Hematopoietic multipotent progenitor cell treated with erythropoietin and hydrocortisone succinate and interleukin-3 and kit ligand, for 17 days (in vitro differentiated cells): Measurements from ENCODE around the gene RNF31.

Source experiments
- DNase-seq: peaks from one replicate; pipeline ENCODE4 v3.0.0-alpha.2; 2015; ENCODE audit warnings: low spot score

RNF31 gene

DNA sequence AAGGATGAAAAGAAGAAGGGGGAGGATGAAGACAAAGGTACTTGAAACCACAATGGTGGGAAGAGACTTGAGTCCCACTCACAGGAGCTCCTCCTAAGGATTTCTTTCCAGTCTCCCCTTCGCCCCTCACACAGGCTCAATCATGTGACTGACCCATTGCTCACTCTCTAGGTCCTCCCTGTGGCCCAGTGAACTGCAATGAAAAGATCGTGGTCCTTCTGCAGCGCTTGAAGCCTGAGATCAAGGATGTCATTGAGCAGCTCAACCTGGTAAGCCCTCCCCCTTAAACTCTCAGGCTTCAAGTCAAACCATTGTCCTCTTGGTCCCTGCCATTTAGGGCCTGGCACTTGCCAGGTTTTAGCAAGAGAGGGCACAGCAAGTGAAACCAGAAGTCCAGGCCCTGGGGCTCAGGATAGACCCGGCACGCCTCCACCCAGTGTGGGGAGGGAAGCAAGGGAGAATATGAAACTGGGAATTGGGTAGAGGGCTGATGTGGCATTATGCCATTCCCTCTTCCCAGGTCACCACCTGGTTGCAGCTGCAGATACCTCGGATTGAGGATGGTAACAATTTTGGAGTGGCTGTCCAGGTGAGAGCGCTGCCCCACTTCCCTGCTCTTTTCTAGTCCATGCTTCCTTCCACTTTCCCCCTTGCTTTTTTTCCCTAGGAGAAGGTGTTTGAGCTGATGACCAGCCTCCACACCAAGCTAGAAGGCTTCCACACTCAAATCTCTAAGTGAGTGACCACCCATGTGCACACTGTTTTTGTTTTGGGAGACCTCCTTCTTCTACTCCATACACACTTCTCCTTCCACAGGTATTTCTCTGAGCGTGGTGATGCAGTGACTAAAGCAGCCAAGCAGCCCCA lies 9.5 kb upstream of the RNF31 start:
- no peak for DNase-seq

DNA sequence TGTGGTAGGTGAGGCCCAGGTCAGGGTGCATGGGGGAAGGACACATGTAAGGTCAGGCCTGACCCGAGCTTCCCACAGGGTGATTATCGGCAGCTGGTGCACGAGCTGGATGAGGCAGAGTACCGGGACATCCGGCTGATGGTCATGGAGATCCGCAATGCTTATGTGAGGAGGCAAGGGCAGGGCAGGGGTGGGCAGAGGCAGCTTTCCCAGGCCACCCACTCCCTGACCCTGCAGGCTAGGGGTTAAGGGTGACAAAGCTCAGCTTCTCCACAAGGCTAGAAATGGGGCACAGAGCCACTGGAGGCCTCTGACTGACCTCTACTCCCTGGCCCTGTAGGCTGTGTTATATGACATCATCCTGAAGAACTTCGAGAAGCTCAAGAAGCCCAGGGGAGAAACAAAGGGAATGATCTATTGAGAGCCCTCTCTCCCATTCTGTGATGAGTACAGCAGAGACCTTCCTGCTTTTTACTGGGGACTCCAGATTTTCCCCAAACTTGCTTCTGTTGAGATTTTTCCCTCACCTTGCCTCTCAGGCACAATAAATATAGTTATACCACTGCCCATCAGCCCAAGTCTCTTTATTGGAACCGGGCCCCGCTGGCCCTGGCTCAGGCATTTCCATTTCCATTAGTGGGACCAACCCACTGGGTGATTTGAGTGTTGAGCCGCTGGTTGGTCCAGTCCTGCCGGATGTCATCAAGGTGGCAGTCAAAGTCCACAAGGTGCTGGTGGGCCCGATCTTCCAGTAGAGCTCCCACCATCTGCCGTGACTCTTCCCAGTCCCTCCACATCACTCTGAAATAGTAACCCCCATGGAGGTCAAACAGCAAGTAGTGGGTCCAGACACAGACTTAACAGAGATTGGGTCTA lies 8.7 kb upstream of the RNF31 start:
- DNase-seq, result no peak

DNA sequence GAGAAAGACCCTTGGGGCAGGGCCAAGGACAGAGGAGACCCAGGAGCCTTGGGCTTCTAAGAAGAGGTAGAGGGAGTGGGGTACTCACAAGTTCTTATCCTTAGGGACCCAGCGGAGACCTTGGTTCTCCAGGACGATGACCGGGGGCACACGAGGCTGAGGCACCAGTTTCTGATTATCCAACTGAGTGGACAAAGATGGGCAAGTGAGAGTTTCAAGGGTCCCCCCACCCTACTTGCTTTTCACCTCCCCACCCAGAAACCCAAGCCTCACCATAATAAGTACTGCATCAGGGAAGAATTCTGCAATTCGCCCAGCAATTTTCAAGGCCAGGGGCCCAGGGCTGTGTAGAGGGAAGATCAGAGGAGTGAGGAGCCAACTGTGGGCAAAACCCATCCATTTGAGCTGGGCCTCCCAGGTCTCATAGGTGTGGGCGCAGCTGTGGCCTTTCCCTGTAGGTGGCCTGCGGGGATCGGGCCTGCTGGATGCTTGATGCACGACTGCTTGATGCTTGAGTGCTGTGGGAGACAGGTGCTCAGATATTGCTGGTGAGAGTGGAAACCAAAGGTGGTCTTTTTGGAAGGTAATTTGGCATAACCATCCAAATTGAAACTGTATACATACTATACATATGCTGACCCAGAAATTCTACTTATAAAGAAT lies 7.9 kb upstream of the RNF31 start:
- no peak for DNase-seq

DNA sequence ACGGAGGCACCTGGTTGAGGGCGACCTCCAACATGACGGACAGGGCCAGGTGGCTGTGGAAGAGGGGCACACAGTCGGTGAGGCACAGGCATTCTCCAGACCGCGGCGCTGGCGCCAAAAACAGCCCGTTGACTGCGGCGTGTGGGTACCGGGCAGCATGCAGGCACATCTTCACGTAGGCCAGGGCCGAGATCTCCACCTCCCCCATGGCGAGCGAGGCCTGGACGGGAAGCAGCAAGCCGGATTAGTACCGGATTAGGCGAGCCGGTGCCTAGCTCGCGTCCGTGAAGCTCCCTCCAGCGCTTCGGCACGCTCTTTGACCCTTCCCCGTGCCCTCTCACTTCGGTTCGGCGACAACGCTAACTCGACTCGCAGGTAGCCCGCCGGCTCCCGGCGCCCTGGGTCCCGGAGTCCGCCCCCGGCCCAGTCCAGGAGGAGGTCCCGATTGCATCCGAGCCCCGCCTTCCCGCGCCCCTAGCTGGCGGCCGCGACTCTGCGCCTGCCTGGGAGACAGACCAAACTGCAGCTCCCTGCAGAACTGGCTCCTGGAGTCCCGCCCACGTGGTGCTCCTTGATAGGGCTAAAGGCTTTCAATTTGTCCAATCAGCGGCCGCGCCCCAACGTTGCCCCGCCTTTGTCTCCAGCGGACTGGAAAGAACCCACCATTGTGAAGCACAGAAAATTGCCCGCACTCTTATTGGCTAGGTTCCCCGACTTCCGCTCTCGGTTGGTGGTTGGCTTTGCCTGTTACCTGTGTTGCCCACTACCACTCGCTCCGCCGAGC lies 6.0 kb upstream of the RNF31 start, which contains the start of gene EMC9:
EMC9 (minus strand) TSS at position 495 of the 784 bp plus-strand sequence; CDS start at position 208, 287 bp downstream.
- peak; percentile 98 for DNase-seq

DNA sequence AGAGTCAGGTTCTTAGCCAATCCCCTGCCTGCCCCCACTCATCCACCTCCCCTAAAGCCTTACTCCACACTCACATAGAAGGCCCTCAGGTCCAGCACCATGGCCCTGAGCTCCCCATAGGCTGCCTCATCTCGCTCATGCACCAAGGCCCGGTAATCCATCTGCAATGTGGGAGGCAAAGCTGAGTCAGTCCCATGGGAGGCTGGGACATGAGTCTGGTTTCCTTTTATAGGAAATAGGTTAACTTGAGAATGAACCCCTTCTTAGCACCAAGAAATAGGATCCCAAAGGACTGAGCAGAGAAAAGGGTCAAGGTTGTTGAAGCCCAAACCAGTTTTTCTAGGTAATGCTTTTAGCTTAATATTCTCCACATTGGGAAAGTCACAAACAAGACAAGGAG lies 3.8 kb upstream of the RNF31 start:
- no peak for DNase-seq

DNA sequence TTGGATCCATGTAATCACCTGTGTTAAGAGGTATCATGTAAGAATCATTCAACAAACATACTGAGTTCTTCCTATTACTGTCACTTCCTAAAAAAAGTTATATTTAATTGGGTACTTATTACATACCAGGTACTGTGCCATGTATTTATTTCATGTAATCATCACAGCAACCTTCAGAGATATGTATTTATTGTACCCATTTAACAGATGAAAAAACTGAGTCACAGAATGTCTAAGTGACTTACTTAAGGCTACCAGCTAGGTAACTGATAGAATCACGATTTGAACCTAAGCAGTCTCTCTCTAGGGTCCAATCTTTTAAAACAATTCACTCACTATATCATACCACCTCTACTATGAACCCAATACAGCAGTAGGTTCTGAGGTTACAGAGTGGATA lies 2.8 kb upstream of the RNF31 start:
- no peak for DNase-seq

DNA sequence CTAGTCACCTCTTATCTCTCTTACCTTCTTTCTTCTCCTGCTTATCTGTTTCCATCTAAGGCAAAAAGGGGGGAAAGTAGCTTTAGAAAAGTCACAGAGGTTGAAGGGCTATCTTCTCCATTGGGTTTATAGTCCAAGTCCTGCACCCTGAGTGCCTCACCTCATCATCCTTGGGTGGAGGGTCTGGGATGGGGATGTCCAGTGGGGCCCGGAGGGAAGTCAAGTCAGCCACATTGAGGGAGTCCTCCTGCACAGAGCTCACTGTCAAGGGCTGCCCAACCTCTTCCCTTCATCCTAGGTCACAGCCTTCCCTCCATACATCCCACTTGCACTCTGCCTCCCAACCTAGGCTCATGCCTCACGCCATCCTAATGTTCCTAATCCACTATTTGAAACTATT lies 2.1 kb upstream of the RNF31 start:
- no peak for DNase-seq

DNA sequence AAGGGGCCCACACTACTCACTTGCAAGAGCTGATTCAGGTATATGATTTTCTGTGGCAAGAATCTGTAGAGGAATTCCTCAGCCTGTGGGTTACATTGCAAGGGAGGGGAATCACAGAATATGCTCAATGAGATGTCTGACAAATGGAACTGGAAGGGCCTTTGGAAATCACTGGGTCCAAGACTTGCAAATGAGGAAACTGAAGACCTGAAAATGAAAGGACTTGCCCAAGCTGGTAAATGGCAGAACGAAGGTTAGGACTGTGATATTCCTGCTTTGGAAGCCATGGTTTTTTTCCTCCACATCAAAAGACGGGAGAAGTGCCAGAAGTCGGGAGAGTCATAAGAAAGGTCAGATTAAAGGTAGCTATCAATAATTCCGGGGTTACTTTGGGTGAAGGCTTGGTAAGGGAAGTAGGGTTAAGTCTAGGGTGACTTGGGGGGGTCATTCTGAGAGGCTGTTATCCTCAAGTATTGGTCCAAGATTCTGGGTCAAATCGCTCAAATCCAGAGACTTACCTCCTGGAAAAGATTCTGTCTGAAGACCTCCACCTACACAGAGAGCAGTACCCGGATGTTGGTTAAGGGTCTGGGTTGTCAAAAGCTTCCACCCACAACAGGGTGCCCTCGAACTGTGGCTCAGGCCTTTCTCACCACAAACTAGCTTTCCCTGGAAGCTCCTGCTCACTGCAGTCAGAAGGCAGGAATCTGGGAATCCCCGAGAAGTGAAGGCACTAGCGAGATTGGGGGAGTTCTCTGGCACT lies 1.4 kb upstream of the RNF31 start:
- DNase-seq, result no peak

DNA sequence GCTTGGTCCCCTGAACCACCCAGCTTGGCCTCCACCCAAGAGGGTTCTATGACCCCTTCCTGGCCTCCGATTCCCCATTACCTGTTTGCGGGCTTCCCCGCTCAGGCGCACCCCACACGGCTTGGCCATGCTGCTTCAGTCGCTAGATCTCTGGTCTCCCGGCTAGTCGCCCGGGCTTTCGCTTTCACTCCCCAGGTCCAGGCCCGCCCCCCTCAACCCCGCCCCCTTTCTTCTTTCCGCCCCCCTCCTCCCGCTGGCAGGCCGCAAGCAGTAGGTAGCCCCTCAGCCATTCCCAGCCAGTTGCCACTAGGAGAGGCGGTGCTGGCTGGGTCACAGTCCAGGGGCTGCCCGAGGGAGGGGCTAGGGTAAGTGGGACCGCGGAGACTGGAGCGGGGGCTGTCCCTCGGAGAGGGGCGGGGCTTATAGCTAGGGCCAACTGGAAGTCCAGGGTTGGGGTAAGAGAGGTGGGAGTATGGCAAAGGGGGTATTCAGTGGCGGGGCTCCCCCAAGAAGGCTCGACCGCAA lies 783 bp upstream of the RNF31 start, which contains the start of gene PSME2:
PSME2 (minus strand) TSS at position 158 of the 525 bp plus-strand sequence; CDS start at position 129, 29 bp downstream.
- peak; percentile 85 for DNase-seq

DNA sequence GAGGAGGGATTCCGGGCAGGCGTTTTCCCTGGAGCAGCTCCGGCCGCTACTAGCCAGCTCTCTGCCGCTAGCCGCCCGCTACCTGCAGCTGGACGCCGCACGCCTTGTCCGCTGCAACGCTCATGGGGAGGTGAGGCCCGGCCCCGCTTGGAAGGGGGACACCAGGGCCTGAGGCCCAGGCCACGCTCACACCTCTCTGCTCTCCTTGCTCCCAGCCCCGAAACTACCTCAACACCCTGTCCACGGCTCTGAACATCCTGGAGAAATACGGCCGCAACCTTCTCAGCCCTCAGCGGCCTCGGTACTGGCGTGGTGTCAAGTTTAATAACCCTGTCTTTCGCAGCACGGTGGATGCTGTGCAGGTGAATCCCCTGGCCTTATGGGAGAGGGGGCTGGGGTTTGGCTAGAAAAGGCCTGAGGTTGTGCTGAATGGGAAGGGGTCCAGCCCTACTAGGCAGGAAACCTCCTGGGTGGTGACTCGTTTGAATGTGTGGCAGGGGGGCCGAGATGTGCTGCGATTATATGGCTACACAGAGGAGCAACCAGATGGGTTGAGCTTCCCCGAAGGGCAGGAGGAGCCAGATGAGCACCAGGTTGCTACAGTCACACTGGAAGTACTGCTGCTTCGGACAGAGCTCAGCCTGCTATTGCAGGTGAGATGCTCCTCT lies 597 bp downstream of the RNF31 start:
- DNase-seq, result no peak

DNA sequence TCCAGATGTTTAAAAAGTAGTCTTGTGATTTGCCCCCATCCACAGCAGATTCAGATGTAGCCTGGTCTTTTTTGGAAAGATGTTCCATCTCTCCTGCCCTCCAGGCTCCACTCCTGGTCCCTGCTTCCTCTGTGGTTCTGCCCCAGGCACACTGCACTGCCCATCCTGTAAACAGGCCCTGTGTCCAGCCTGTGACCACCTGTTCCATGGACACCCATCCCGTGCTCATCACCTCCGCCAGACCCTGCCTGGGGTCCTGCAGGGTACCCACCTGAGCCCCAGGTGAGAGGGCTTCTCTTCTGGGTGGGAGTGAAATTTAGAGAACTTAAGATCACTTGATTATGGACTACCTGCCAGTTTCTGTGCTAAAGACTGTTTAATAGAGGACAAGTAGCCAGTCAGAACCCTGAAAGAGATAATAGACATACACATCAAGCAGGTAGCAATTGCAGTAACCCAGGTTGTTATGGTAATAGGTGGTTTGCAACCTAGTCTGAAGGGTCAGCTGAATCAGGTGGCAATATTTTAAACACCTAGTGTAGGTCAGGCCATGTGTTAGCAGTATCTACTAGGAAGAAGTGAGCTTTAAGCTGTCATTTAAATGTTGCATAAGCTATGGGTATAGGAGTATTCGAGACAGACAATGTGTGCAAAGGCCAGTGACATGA lies 2.1 kb downstream of the RNF31 start:
- no peak for DNase-seq

DNA sequence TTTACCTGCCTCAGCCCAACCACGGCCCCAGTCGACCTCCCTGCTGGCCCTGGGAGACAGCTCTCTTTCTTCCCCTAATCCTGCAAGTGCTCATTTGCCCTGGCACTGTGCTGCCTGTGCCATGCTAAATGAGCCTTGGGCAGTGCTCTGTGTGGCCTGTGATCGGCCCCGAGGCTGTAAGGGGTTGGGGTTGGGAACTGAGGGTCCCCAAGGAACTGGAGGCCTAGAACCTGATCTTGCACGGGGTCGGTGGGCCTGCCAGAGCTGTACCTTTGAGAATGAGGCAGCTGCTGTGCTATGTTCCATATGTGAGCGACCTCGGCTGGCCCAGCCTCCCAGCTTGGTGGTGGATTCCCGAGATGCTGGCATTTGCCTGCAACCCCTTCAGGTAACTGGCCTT lies 2.8 kb downstream of the RNF31 start:
- no peak for DNase-seq

DNA sequence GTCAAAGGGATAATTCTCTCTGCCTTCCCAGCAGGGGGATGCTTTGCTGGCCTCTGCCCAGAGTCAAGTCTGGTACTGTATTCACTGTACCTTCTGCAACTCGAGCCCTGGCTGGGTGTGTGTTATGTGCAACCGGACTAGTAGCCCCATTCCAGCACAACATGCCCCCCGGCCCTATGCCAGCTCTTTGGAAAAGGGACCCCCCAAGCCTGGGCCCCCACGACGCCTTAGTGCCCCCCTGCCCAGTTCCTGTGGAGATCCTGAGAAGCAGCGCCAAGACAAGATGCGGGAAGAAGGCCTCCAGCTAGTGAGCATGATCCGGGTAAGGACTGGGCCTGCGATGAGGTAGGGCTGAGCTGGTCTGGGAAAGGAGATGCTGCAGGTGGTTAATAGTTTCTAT lies 3.3 kb downstream of the RNF31 start:
- no peak for DNase-seq

DNA sequence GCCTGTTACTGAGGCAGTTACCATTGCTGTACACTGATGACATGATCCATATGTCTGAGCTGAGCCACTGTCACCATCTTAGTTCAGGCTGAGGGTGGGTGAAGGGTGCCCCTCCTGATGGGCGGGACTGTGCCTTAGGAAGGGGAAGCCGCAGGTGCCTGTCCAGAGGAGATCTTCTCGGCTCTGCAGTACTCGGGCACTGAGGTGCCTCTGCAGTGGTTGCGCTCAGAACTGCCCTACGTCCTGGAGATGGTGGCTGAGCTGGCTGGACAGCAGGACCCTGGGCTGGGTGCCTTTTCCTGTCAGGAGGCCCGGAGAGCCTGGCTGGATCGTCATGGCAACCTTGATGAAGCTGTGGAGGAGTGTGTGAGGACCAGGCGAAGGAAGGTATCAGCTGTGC lies 3.7 kb downstream of the RNF31 start:
- DNase-seq, result no peak

DNA sequence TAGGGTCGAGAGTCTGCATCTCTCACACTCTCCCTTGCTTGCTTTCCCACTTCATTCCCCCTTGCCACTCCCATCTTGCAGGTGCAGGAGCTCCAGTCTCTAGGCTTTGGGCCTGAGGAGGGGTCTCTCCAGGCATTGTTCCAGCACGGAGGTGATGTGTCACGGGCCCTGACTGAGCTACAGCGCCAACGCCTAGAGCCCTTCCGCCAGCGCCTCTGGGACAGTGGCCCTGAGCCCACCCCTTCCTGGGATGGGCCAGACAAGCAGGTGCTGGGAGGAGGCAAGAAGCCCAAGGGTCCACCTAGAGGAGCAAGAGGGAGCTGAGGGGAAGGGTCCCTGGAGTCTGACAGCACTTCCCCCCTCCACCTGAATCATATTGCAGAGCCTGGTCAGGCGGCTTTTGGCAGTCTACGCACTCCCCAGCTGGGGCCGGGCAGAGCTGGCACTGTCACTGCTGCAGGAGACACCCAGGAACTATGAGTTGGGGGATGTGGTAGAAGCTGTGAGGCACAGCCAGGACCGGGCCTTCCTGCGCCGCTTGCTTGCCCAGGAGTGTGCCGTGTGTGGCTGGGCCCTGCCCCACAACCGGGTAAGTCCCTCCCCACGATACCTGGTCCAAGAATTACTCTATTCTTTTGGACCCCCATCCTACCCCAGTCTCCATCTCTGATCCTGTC lies 4.2 kb downstream of the RNF31 start:
- DNase-seq, result no peak

DNA sequence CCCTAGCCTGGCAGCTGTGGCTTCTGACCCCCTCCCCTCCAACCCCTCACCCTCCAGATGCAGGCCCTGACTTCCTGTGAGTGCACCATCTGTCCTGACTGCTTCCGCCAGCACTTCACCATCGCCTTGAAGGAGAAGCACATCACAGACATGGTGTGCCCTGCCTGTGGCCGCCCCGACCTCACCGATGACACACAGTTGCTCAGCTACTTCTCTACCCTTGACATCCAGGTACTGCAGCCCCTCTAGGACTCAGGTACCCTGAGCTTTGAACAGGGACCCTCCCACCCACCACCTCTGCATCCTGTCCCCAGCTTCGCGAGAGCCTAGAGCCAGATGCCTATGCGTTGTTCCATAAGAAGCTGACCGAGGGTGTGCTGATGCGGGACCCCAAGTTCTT lies 7.8 kb downstream of the RNF31 start:
- DNase-seq, result no peak

DNA sequence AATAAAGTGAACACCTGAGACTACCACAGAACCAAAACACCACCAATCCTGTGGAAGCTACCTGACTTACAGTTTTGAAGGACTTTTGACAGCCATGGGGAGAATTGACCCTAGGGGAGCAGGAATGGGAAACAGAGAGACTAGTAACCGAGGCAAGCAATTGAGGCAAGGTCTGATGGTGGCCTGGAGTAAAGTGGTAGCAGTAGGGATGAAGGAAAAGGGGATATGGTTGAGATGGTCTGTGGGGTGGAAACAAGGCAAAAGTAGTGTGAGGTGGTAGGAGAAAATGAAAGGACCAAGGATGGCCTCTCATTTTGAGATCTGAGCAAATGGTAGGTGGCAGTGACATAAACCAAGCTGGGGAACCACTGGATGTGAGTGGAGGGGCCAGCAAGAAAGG lies 9.5 kb downstream of the RNF31 start:
- DNase-seq, result no peak

DNA sequence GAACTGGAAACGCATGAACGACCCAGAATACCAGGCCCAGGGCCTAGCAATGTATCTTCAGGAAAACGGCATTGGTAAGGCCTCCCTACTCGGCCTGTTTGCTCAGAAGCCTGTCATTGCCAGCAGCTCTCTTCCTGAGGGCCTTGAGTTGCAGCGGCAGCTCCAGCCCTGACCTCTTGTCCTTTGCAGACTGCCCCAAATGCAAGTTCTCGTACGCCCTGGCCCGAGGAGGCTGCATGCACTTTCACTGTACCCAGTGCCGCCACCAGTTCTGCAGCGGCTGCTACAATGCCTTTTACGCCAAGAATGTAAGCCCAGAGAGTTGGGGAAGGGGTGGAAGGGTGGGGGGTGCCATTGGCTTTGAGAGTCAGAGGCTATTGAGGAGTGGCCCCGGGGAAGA lies 10.0 kb downstream of the RNF31 start:
- DNase-seq, result no peak
